Activated naive CD8-positive, alpha-beta T cell treated with anti-CD3 and anti-CD28 coated beads, Interleukin-2, amount 50 U/mL, for 24 hours (primary cell): ENCODE data around the gene OPRD1.
"Not testable (repeated sequence)": the region's sequence is repeated elsewhere in the genome, so short reads cannot be mapped to it uniquely, and the experiment has no call there.

Experiments used
- ATAC-seq: fragments of 150-1000 bp; cut with Tn5 transposase; one replicate; pipeline ENCODE4 v1.10.0; 2021
- DNase-seq: peaks from one replicate; pipeline ENCODE4 v3.0.0; 2021
- H3K27ac Mint-ChIP-seq: one replicate; pipeline ENCODE4 v1.8.0; 2021; ENCODE audit warnings: mild to moderate bottlenecking, mixed read lengths
- H3K27me3 Mint-ChIP-seq: one replicate; pipeline ENCODE4 v1.8.0; 2021; ENCODE audit warnings: mixed read lengths
- H3K36me3 Mint-ChIP-seq: one replicate; pipeline ENCODE4 v1.8.0; 2021; ENCODE audit warnings: low read depth, mixed read lengths
- H3K4me1 Mint-ChIP-seq: one replicate; pipeline ENCODE4 v1.8.0; 2021; ENCODE audit warnings: mixed read lengths
- H3K4me3 Mint-ChIP-seq: one replicate; pipeline ENCODE4 v1.8.0; 2021; ENCODE audit warnings: mild to moderate bottlenecking, moderate library complexity, mixed read lengths
- H3K9me3 Mint-ChIP-seq: one replicate; pipeline ENCODE4 v1.8.0; 2021; ENCODE audit warnings: mixed read lengths

OPRD1 gene

DNA sequence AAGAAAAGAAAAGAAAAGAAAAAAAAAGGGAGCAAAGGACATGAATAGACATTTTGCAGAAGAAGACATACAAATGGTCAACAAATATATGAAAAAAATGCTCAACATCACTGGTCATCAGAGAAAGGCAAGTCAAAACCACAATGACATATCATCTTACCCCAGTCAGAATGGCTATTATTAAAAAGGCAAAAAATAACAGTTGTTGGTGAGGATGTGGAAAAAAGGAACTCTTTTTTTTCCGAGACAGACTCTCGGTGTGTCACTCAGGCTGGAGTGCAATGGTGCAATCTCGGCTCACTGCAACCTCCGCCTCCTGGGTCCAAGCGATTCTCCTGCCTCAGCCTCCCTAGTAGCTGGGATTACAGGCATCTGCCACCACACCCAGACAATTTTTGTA is 63.2 kb downstream of the OPRD1 start:
- not testable (repeated sequence) for H3K4me3 Mint-ChIP-seq, H3K27me3 Mint-ChIP-seq, ATAC-seq, H3K4me1 Mint-ChIP-seq, H3K27ac Mint-ChIP-seq, DNase-seq, H3K9me3 Mint-ChIP-seq, H3K36me3 Mint-ChIP-seq

- H3K27me3 Mint-ChIP-seq: peaks cover 7% of the 10 kb centered on the region
- no peaks in the 10 kb centered on the region for H3K36me3 Mint-ChIP-seq
- no peak overlapping the region for H3K4me3 Mint-ChIP-seq
Measured at GRCh38 chr1:28877132-28877781, 65.3 kb downstream of the OPRD1 start.

GRCh38 chr1:28878796-28879195 is 66.8 kb downstream of the OPRD1 start:
- Mint-ChIP-seq H3K36me3 (no peaks in the 10 kb centered on the region), H3K4me3 (no peak overlapping the region), H3K4me1 (peaks cover 15% of the 10 kb centered on the region), H3K27ac (no peak overlapping the region), H3K27me3 (peaks cover 5% of the 10 kb centered on the region), H3K9me3 (no peaks in the 10 kb centered on the region)
- DNase-seq (no peak), ATAC-seq (no peak)

More at GRCh38 chr1:28877132-28877781, 65.3 kb downstream of the OPRD1 start:
- DNase-seq: peak; percentile 78
- Mint-ChIP-seq H3K4me1 (peaks cover 10% of the 10 kb centered on the region), H3K27ac (no peak overlapping the region), H3K9me3 (no peaks in the 10 kb centered on the region)
- peak; percentile 69 for ATAC-seq

DNA sequence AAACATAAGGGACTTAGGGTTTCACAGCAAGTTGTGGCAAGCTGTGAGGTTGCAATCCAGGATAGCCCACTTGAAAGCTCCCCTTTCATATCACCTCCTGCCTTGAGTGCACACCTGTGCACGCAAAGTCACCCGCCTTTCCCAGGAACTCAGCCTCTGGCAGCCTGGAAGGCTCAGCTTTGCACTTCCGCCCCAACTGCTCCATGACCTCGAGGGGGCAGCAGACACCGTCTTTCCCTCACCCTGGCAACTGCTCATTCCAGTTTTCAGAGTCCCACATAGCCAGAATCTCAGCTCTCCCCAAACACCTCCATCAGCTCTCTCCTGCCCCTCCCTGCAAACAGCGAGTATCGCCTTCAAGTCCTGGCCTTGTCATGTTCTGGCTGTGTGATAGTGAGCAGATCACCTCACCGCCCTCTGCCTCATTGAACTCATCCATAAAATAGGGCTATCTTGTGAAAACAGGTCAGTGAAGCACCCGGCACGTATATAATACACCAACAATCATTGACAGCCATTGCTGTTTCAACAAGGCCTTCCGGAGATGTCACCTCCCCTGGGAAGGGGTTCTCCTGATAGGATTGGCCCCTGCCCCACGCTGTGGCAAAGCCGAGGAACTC is 70.1 kb downstream of the OPRD1 start:
- Mint-ChIP-seq H3K36me3 (peaks cover 2% of the 10 kb centered on the region), H3K27me3 (no peaks in the 10 kb centered on the region), H3K4me1 (peaks cover 38% of the 10 kb centered on the region), H3K4me3 (no peak overlapping the region), H3K9me3 (no peaks in the 10 kb centered on the region), H3K27ac (no peak overlapping the region)
- peak; percentile 85 for DNase-seq
- peak; percentile 31 for ATAC-seq

DNA sequence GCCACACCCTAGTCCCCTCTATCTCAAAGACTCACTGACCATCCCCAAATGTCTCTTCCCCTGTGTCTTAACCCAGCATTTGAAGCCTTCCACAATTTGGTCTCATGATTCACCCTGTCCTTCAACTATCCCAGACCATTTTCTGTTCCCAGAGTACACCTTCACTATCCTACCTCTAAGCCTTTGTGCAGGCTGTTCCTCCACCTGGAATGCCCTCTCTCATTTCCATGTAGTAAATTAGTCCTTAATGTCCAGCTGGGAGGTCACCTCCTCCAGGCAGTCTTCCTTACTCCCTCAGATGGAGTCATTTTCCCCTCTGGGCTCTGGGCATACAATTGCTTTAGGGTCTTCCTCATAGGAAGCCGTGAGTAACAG is 71.3 kb downstream of the OPRD1 start:
- Mint-ChIP-seq H3K27me3 (no peaks in the 10 kb centered on the region), H3K4me3 (no peak overlapping the region), H3K27ac (no peak overlapping the region), H3K36me3 (peaks cover 2% of the 10 kb centered on the region), H3K4me1 (peaks cover 41% of the 10 kb centered on the region), H3K9me3 (no peaks in the 10 kb centered on the region)
- no peak for ATAC-seq
- DNase-seq: no peak

DNA sequence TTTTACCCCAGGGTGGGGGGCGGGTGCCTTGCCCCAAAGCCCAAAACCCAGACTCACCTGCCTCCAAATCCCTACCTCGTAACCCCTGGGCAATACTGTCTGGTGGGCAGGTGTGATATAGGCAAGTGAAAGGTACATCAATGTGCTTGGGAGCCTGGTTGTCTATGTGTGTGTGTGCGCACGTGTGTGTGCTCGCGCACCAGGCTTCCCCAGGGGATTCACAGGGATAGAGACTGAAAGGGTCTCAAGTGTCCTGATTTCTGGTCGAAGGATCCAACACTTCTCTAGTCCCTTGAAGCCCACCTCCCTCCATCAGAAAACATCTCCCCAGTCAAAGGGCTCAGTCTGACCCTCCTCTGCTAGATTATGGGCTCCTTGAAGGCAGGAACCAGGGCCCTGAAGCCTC is 73.5 kb downstream of the OPRD1 start:
- peak overlapping the region; percentile 87 for H3K27ac Mint-ChIP-seq
- H3K4me3 Mint-ChIP-seq: no peak overlapping the region
- ATAC-seq: no peak
- no peaks in the 10 kb centered on the region for H3K9me3 Mint-ChIP-seq
- H3K27me3 Mint-ChIP-seq: no peaks in the 10 kb centered on the region
- H3K36me3 Mint-ChIP-seq: peaks cover 2% of the 10 kb centered on the region
- peaks cover 49% of the 10 kb centered on the region for H3K4me1 Mint-ChIP-seq
- peak; percentile 9 for DNase-seq

GRCh38 chr1:28885977-28886730 is 74.2 kb downstream of the OPRD1 start:
- ATAC-seq (no peak), DNase-seq (peak; percentile 12)
- Mint-ChIP-seq H3K4me3 (peak overlapping the region; percentile 80), H3K36me3 (peaks cover 2% of the 10 kb centered on the region), H3K27ac (peak overlapping the region; percentile 87), H3K27me3 (no peaks in the 10 kb centered on the region), H3K9me3 (no peaks in the 10 kb centered on the region), H3K4me1 (peaks cover 49% of the 10 kb centered on the region)

GRCh38 chr1:28886731-28887418 is 74.9 kb downstream of the OPRD1 start:
- peak; percentile 90 for DNase-seq
- H3K4me3 Mint-ChIP-seq: peak overlapping the region; percentile 80
- ATAC-seq: peak; percentile 71
- no peaks in the 10 kb centered on the region for H3K9me3 Mint-ChIP-seq
- H3K27me3 Mint-ChIP-seq: no peaks in the 10 kb centered on the region
- H3K4me1 Mint-ChIP-seq: peaks cover 46% of the 10 kb centered on the region
- peaks cover 2% of the 10 kb centered on the region for H3K36me3 Mint-ChIP-seq
- H3K27ac Mint-ChIP-seq: peak overlapping the region; percentile 87

GRCh38 chr1:28887419-28887834 is 75.5 kb downstream of the OPRD1 start:
- peak overlapping the region; percentile 92 for H3K4me3 Mint-ChIP-seq
- no peaks in the 10 kb centered on the region for H3K9me3 Mint-ChIP-seq
- DNase-seq (peak; percentile 50), ATAC-seq (no peak)
- H3K27me3 Mint-ChIP-seq: no peaks in the 10 kb centered on the region
- peaks cover 42% of the 10 kb centered on the region for H3K4me1 Mint-ChIP-seq
- peak overlapping the region; percentile 92 for H3K27ac Mint-ChIP-seq
- peaks cover 3% of the 10 kb centered on the region for H3K36me3 Mint-ChIP-seq

DNA sequence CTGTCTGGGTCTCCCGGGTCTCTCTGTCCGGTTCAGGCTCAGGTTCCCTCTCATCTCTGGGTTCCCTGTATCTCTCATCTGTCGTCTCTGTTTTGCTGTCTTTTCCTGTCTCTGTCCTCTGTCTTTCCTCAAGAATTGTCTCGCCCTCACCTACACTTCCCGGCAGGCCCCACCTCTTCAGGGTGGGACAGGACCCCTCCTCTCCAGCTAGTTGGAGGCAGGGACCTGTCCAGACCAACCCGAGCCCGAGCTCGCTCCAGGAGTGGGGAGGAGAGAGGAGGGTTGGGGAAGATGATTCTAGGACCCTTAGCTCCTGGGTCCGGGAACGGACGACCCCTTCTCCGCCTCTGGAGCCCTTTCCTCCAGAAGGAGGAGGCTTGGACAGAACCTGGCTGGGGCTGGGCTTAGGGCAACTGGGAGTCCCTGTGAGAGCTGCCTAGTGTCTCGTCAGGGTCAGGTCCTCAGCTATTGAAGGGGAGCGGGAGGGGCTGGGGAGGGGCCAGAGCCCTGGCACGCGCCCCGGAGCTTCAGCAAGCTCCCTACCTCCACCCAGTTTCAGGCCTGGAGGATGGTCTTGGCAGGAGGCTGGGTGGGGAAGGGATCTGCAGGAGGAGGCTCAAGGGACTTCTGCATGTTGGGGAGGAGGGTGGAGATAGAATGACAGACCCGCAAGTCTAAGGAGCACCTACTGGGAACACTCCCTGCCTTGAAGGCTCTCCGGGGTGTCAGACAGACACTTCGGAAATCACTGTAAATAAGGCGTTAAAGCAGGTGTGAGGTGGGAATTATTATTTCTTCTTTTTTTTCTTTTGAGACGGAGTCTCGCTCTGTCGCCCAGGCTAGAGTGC is 76.1 kb downstream of the OPRD1 start:
- Mint-ChIP-seq H3K36me3 (peaks cover 3% of the 10 kb centered on the region), H3K9me3 (no peaks in the 10 kb centered on the region), H3K27ac (peak overlapping the region; percentile 92), H3K4me3 (peak overlapping the region; percentile 92), H3K27me3 (no peaks in the 10 kb centered on the region), H3K4me1 (peaks cover 42% of the 10 kb centered on the region)
- no peak for ATAC-seq
- peak; percentile 8 for DNase-seq

GRCh38 chr1:28888915-28889314 is 76.9 kb downstream of the OPRD1 start:
- no peaks in the 10 kb centered on the region for H3K9me3 Mint-ChIP-seq
- peak overlapping the region; percentile 21 for H3K4me3 Mint-ChIP-seq
- no peak for DNase-seq
- H3K4me1 Mint-ChIP-seq: peaks cover 38% of the 10 kb centered on the region
- peaks cover 3% of the 10 kb centered on the region for H3K36me3 Mint-ChIP-seq
- H3K27me3 Mint-ChIP-seq: no peaks in the 10 kb centered on the region
- no peak overlapping the region for H3K27ac Mint-ChIP-seq
- ATAC-seq: no peak

DNA sequence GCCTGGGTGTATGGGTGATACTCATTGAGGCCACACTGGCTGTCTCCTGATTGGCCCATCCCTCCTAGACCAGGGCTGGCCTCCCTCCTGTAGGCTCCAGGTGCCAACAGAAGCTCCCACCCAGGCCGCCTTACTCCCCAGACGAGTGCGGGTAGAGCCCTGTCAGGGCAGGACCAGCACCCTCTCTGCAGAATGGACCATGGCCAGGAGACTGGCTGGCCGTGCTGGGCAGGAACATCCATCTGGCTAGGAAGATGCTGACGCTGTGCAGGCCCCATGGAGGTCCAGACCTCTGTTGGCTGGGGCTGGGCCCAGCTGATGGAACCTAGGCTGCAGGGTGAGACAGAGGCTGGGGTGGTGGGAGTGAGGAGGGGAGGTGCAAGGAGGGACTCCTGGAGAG is 77.4 kb downstream of the OPRD1 start:
- Mint-ChIP-seq H3K4me3 (no peak overlapping the region), H3K27me3 (no peaks in the 10 kb centered on the region), H3K27ac (peak overlapping the region; percentile 21), H3K9me3 (no peaks in the 10 kb centered on the region), H3K36me3 (peaks cover 3% of the 10 kb centered on the region), H3K4me1 (peaks cover 36% of the 10 kb centered on the region)
- ATAC-seq: no peak
- no peak for DNase-seq

- Mint-ChIP-seq H3K36me3 (peaks cover 2% of the 10 kb centered on the region), H3K9me3 (no peaks in the 10 kb centered on the region), H3K27ac (no peak overlapping the region)
Measured at GRCh38 chr1:28890435-28890834, 78.5 kb downstream of the OPRD1 start.

GRCh38 chr1:28890836-28891235 is 78.9 kb downstream of the OPRD1 start:
- H3K36me3 Mint-ChIP-seq: peaks cover 2% of the 10 kb centered on the region
- no peak overlapping the region for H3K27ac Mint-ChIP-seq
- peaks cover 21% of the 10 kb centered on the region for H3K4me1 Mint-ChIP-seq
- H3K27me3 Mint-ChIP-seq: no peaks in the 10 kb centered on the region
- H3K9me3 Mint-ChIP-seq: no peaks in the 10 kb centered on the region
- H3K4me3 Mint-ChIP-seq: no peak overlapping the region
- ATAC-seq (no peak), DNase-seq (no peak)

More at GRCh38 chr1:28890435-28890834, 78.5 kb downstream of the OPRD1 start:
- H3K27me3 Mint-ChIP-seq: no peaks in the 10 kb centered on the region
- no peak for ATAC-seq
- H3K4me1 Mint-ChIP-seq: peaks cover 25% of the 10 kb centered on the region
- no peak for DNase-seq
- no peak overlapping the region for H3K4me3 Mint-ChIP-seq
